ENCODE data around the gene VSTM1. TPM values are rescaled to one million over a fixed set of nuclear protein-coding genes. Genes with fewer than 3 reads are reported as not detected.

Gene VSTM1
- total and polyA plus RNA-seq, 2 of the 8 experiments (the other 6 are each of a cell fraction or from before 2014, with no cell fraction given) = 0.12 to 0.65 TPM

DNA sequence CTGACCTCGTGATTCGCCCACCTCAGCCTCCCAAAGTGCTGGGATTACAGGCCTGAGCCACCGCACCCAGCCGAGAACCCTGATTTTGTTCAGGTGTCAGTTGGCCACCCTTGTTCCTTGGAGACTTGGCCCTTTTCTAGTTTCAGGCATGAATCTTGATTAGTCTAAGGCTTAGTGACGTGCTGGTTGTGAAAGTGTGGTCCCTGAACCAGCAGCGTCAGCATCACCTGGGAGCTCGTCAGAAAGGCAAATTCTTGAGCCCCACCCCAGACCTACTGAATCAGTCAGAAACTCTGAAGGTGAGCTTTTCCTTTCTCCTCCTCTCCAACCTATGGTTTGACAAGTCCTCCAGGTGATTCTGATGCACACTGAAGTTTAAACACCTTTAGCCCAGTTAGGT lies 37.0 kb downstream of the VSTM1 start:
- 89% methylated on average over 7 of the region's 7 CpGs; no CpG with 5 or more reads in 1 of the 2 experiments for WGBS, 2 experiments (ENCODE audit: extremely low coverage in 1 of 2, insufficient coverage in 1 of 2, insufficient read length in 1 of 2, insufficient replicate concordance in 2 of 2, low coverage in 1 of 2, low lambda C conversion rate in 2 of 2, missing lambda C conversion rate in 1 of 2)
- Histone ChIP-seq H3K27me3 (replicated peaks in 1 of 4; ENCODE audit: control insufficient read depth in 3 of 4, extremely low read depth in 1 of 4, insufficient read depth in 3 of 4, low read length in 3 of 4) (peaks cover 0 to 2% (median 0%) of the 10 kb centered on the region in 4 experiments; a peak in 1 of 7 replicates), H3K23ac (ENCODE audit: insufficient read length) (no peak overlapping the region), H2BK15ac (ENCODE audit: low read length) (no peak overlapping the region), H2BK120ac (replicated peaks; ENCODE audit: low read depth, low read length) (no peak overlapping the region), H2AK5ac (ENCODE audit: low read depth, low read length) (no peak overlapping the region), H2BK5ac (ENCODE audit: low read depth, low read length) (no peak overlapping the region), H3K4me3 (ENCODE audit: extremely low read depth in 1 of 4, insufficient read depth in 2 of 4, low read depth in 3 of 4, low read length in 4 of 4) (no peak overlapping the region), H3K9me3 (ENCODE audit: insufficient read depth in 2 of 2, low read depth in 1 of 2, low read length in 1 of 2) (no peaks in the 10 kb centered on the region), H3K4me1 (replicated peaks in 1 of 4; ENCODE audit: control insufficient read depth in 3 of 4, insufficient read depth in 4 of 4, low read length in 3 of 4) (peaks cover 0 to 3% (median 2%) of the 10 kb centered on the region in 4 experiments; a peak in 6 of 7 replicates), H2BK20ac (ENCODE audit: low read length) (no peak overlapping the region), H3K56ac (replicated peaks; ENCODE audit: insufficient read length, low read depth, low read length) (no peak overlapping the region), H3K4me2 (ENCODE audit: insufficient read depth in 1 of 2, low read depth in 2 of 2, low read length in 2 of 2) (no peak overlapping the region), H2AFZ (ENCODE audit: low read length) (no peak overlapping the region), H4K20me1 (replicated peaks in 1 of 2; ENCODE audit: control insufficient read depth in 1 of 2, insufficient read depth in 2 of 2, low read length in 2 of 2) (no peaks in the 10 kb centered on the region), H4K8ac (ENCODE audit: extremely low read depth, insufficient read depth, low read length) (no peak overlapping the region), H3K9ac (replicated peaks in 1 of 4; ENCODE audit: extremely low read depth in 1 of 4, low read depth in 3 of 4, low read length in 3 of 4) (no peak overlapping the region), H3K79me2 (ENCODE audit: control insufficient read depth in 1 of 2, insufficient read depth in 2 of 2, low read length in 2 of 2) (no peaks in the 10 kb centered on the region), H3K14ac (ENCODE audit: insufficient read length) (no peak overlapping the region), H3K27ac (ENCODE audit: low read depth, low read length) (no peak overlapping the region), H3K36me3 (ENCODE audit: control insufficient read depth in 2 of 4, insufficient read depth in 4 of 4, low read length in 3 of 4) (no peaks in the 10 kb centered on the region; a peak in 1 of 8 replicates), H3K4ac (replicated peaks; ENCODE audit: insufficient read length, low read depth, low read length) (no peak overlapping the region), H3K23me2 (ENCODE audit: low read depth, low read length) (no peaks in the 10 kb centered on the region), H3K79me1 (ENCODE audit: low read depth, low read length) (no peaks in the 10 kb centered on the region), H4K91ac (replicated peaks; ENCODE audit: insufficient read length, low read length) (no peak overlapping the region), H2BK12ac (ENCODE audit: low read depth, low read length) (no peak overlapping the region), H4K5ac (ENCODE audit: insufficient read length, low read depth, low read length) (no peak overlapping the region), H3K18ac (ENCODE audit: extremely low read depth, low read length) (no peak overlapping the region)
- DNase-seq (ENCODE audit: low read depth in 1 of 2, low spot score in 2 of 2) (no peak), FAIRE-seq (no peak)
- POLR2A ChIA-PET (ENCODE audit: partially characterized antibody) = interaction anchor here (0.9 to 2.4 kb wide), 3 partner anchors 35 to 46 kb away, joined by 3 to 8 read pairs (median 3); partner anchors contain the start of gene CACNG6
- no peak for TF ChIP-seq YY1 (IDR thresholded peaks at IDR 0.05; ENCODE audit: low read depth, low read length)
- no peak for TF ChIP-seq POLR2AphosphoS5 (IDR thresholded peaks at IDR 0.05; ENCODE audit: low read depth, low read length)
- no peak for TF ChIP-seq FOSL1 (IDR thresholded peaks at IDR 0.05; ENCODE audit: insufficient read depth, low read depth, low read length)
- TF ChIP-seq RFX5 (IDR thresholded peaks at IDR 0.05; ENCODE audit: borderline replicate concordance, low read depth, low read length) = no peak
- no peak for TF ChIP-seq CEBPB (IDR thresholded peaks at IDR 0.05; ENCODE audit: low read depth, low read length)
- TF ChIP-seq SIN3A (conservative IDR thresholded peaks at IDR 0.05 in 1 of 2, IDR thresholded peaks at IDR 0.05 in 1 of 2; ENCODE audit: low read depth in 1 of 2, low read length in 2 of 2) = no peak
- CTCF ChIA-PET (ENCODE audit: partially characterized antibody) = interaction anchor here (1.0 to 6.2 kb wide), 11 partner anchors 9 to 234 kb away, joined by 3 to 42 read pairs (median 4); partner anchors contain the start of gene CACNG6
